AG08395 (cell line): ENCODE results near the gene ZNF85.
A peak's percentile ranks its signal among the peaks of the same experiment; 100 is the strongest.
"Not testable (repeated sequence)": the region's sequence is repeated elsewhere in the genome, so short reads cannot be mapped to it uniquely, and the experiment has no call there.

Experiments used
- DNase-seq: peaks from one replicate; pipeline ENCODE4 v3.0.0; 2012; ENCODE audit warnings: mixed read lengths, low spot score

ZNF85 gene

GRCh38 chr19:20923077-20923871, at the start of gene ZNF85:
Gene ZNF85, plus strand, starts transcription at chr19:20923251. Its CDS starts 150 bp downstream, at chr19:20923401.
- peak; percentile 91 for DNase-seq

GRCh38 chr19:20879501-20879900, 43.5 kb upstream of the ZNF85 start:
- DNase-seq, result no peak

GRCh38 chr19:20912973-20913372, 10.1 kb upstream of the ZNF85 start:
- no peak for DNase-seq

- DNase-seq, result no peak
Measured at GRCh38 chr19:20925481-20925880, 2.4 kb downstream of the ZNF85 start.

- no peak for DNase-seq
Measured at GRCh38 chr19:20926796-20927195, 3.7 kb downstream of the ZNF85 start.

- peak; percentile 37 for DNase-seq
Measured at GRCh38 chr19:20928371-20928770, 5.3 kb downstream of the ZNF85 start.

- not testable (repeated sequence) for DNase-seq
Measured at GRCh38 chr19:20936322-20936947, 13.4 kb downstream of the ZNF85 start.

GRCh38 chr19:20952561-20953095, 29.6 kb downstream of the ZNF85 start:
- DNase-seq, result not testable (repeated sequence)

GRCh38 chr19:20964798-20965197, 41.7 kb downstream of the ZNF85 start:
- no peak for DNase-seq

- no peak for DNase-seq
Measured at GRCh38 chr19:20968092-20968491, 45.0 kb downstream of the ZNF85 start.

- no peak for DNase-seq
Measured at GRCh38 chr19:20969498-20969897, 46.4 kb downstream of the ZNF85 start.

GRCh38 chr19:20969898-20970297, 46.8 kb downstream of the ZNF85 start:
- DNase-seq, result no peak

GRCh38 chr19:20992788-20993187, 69.7 kb downstream of the ZNF85 start:
- DNase-seq, result not testable (repeated sequence)

GRCh38 chr19:20999731-21000352, 76.8 kb downstream of the ZNF85 start:
- peak; percentile 98 for DNase-seq
